Activated CD4-positive, alpha-beta T cell treated with anti-CD3 and anti-CD28 coated beads, Interleukin-2, amount 50 U/mL, for 1 hour (primary cell): ENCODE data around the gene FYCO1.

Experiments used
- DNase-seq: peaks from one replicate; pipeline ENCODE4 v3.0.0-alpha.2; 2020

FYCO1 gene

DNA sequence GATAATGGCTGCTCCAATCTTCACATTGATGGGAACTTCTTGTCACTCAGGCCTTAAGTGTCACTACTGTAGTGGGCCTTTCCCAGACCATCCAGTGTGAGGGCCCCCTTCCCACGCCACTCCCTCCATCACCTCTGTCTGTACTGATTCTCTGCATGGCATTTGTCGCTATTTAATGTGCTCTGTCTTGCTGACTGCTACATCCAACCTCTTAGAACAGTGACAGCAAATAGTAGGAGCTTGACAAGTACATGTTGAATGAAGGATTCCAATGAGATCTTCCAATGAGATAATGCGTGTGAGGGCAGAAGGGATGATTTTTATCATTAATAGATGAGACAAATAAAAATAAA is 114.9 kb downstream of the FYCO1 start:
- no peak for DNase-seq

DNA sequence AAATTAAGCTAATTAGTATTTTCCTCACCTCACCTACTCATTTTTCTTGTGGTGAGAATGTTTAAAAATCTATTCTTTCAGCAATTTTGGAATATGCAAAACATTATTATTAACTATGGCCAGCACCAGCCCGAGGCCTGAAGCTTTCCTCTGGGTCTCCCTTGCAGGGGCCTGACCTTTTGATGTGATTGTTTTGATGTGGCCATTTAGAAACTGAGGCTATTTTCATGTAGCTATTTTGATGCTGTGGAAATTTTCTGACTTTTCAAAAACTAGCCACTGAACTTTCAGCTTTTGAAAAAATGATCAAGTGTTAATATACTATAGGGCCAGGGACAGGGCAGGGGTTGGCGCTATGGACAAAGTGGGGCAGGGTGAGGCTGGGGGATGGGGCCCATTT is 117.5 kb downstream of the FYCO1 start:
- DNase-seq: no peak

DNA sequence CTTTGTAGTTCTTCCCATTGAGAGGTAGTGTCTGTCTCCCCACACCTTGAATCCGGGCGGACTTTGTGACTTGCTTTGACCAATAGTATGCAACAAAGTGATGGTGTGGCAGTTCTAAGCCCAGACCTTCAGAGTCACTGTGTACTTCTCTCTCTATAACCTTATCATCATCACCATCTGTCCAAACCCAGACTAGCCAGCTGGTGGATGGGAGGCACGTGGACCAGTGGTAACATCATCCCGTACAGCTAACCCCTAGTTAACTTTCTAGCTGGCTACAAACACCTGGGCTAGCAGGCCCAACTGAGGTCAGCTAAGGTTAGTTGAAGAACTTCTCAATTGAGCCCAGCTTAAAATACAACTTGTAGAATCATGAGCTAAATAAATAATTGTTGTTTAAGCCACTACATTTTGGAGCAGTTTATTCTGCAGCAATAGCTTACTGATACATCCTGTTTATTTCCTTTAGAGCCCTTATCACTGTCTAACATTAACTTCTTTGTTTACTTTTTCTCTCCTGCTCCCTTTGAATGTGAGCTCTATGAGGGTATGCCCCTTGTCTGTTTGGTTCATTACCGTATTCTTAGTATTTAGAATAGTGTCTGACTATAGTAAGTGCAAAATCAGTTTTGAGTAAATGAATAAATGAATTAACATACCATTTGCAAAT is 120.8 kb downstream of the FYCO1 start:
- DNase-seq: no peak

DNA sequence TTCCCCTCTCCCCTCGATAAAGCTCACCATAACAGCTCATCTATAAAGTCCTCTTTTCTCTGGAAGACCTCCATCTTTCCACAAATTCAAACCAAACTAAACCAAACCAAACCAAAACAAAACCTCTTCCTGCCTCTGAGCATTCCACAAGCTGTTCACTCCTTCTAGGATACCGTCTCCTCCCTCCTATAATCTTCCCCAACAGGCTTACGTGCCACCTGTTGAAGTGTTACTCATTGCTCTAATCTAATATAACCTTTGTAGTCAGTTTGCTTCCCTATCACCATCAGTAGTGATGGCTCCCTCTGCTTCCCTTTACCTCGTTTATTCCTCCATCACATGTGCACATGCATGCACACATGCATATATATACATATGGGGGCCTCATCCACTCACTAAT is 122.0 kb downstream of the FYCO1 start:
- DNase-seq: no peak

DNA sequence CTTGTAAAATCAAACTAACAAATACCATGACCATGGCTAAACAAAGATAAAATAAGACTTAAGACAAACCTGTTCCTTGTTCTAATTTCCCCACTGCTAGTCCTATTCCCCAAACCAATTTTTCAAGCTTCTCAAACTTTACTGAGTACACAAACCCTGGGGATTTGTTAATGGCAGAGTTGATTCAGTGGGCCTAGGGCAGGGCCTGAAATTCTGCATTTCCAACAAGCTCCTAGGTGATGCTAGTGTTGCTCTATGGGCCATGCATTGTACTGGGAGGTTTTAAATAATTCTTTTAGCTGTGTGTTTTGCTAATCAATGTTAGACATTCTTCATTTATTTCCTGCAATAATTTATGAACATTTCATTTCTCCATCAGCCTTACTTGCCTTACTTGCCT is 122.6 kb downstream of the FYCO1 start:
- no peak for DNase-seq

DNA sequence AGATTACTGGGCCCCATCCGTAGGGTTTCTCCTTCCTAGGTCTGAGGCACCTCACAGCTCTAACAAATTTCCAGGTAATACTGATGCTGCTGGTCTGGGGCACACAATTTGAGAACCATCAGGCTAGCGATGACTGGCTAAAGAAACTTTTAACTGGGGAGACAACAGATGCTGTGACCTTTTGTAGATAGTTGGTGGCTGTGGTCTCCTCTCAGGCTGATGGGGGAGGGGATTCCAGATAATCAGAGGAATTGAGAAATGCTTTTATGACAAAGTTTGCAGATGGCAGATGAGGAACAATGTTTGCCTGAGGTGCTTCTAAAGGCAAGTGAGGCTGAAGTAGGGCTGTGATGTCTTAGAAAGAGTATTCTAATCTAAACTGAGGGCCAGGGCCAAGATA is 123.1 kb downstream of the FYCO1 start:
- DNase-seq: no peak

DNA sequence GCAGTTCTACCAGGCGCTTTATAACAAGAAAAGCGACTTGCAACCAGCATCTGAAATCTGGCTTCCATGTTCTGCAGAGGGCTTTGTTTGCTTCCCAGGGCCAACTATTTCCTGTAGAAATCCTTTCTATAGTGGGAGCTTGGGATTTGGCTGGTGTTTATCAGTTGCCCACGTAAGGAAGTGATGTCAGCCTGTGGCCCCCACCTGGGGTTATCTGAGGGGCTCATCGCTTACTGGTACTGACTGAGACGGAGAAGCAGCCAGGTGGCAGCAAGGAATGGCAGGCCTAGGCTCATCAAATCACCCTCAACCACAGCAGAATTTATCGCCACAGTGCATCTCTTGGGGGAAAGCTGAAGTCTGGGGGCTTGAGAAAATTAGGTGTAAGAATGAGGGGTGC is 123.8 kb downstream of the FYCO1 start:
- no peak for DNase-seq

DNA sequence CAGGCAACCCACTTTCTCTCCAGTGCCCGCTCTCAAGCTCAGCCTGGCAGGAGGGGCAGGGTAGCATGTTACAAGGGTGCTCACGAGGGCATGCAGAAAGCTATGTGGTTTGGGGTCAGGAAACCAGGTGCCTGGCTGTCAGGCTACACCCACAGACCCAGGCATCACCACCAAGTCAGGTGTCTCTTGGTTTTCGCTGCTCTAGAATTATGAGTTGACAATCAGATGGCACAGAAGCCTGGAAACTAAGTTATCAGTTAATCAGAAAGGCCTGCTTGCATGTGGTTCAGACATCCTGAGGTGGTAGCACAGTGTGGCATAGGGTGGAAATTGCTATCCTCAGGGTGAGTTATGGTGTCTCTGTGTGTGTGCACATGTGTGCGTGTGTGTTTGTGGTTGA is 125.5 kb downstream of the FYCO1 start:
- peak; percentile 68 for DNase-seq

DNA sequence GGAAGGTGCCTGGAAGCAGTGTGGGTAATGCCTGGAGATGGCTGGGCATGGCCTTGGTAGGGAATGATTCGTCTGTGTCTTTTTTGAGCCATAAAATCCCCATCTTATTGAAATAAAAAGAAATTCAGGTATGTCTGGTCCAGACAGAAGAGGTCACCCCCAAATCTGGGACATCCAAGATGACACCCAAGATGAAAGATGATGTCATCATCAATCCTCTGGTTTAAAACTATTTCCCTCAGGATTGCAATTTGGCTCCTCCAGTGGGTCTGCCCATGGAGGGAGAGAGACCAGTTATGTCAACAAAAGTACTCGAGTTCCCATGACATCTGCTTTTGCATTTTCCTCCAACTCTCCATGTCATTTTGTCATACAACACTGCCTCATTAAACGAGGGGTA is 126.0 kb downstream of the FYCO1 start:
- no peak for DNase-seq

DNA sequence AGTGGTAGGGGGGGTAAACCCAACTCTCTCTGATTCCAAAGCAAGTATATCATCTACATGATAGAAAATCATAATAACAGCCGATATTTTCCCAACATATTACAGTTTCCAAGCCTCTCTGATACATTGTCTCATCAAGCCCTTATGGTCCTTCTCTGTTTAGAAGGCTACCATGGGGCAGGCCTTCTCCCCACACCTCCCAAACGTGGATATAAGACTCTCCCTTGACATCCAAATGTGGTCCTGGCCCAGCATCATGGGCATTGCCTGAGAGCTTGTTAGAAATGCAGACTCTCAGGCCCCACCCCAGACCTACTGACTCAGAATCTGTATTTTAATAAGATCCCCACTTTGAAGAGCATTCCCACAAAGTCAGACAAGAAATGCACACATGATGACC is 127.0 kb downstream of the FYCO1 start:
- no peak for DNase-seq

DNA sequence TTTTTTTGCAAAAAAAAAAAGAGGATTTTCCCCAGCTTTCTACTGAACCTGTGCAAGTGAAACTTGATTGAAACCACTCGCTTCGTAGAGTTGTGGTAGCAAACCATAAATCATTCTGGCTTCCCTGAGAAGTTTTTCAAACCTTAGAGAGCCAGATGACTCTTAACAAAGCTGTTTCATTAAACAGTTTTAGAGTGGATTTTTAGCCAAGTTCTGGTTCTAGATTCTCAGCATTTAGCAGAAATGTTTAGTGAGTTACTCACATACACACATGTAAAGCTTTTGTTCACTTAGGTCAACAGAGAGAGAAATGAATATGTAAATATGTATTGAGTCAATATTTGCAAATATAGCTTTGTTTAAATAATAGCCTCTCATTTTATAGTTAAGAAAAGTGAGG is 127.4 kb downstream of the FYCO1 start:
- DNase-seq: no peak
